ENCODE results near the gene ARHGEF7. TPM values are rescaled to one million over a fixed set of nuclear protein-coding genes. Genes with fewer than 3 reads are reported as not detected.

The ARHGEF7 gene
- total RNA-seq, 1 donor from 2014 or later: 73.7 TPM

DNA sequence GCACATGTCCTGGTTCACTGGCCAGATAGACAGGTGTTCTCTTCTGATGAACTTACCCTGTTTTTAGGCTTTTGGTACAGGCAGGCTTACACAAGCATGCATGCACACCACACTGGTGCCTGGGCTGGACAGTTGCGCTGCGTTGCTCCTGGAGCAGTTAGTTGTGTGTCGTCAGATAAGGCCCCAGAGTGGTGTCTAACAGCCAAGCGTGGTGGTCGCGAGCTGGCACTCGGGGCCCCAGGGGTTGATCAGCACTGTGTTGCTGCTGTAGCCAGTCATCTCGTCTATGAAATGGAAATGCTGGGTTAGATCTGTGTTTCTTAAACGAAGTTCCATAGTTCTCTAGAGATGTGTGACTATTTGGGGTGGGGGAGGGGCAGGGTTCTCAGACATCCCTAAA, 180.8 kb downstream of the ARHGEF7 start:
- peaks cover 2% of the 10 kb centered on the region for H3K79me2 ChIP-seq (ENCODE audit: insufficient read depth, low read length)
- H3K27ac ChIP-seq (ENCODE audit: low read depth, low read length): no peak overlapping the region
- TF ChIP-seq, protein P1, sequence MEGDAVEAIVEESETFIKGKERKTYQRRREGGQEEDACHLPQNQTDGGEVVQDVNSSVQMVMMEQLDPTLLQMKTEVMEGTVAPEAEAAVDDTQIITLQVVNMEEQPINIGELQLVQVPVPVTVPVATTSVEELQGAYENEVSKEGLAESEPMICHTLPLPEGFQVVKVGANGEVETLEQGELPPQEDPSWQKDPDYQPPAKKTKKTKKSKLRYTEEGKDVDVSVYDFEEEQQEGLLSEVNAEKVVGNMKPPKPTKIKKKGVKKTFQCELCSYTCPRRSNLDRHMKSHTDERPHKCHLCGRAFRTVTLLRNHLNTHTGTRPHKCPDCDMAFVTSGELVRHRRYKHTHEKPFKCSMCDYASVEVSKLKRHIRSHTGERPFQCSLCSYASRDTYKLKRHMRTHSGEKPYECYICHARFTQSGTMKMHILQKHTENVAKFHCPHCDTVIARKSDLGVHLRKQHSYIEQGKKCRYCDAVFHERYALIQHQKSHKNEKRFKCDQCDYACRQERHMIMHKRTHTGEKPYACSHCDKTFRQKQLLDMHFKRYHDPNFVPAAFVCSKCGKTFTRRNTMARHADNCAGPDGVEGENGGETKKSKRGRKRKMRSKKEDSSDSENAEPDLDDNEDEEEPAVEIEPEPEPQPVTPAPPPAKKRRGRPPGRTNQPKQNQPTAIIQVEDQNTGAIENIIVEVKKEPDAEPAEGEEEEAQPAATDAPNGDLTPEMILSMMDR (IDR thresholded peaks at IDR 0.05; ENCODE audit: insufficient read depth, low read depth, low read length): no peak
- TF ChIP-seq EZH2 (IDR thresholded peaks at IDR 0.05; ENCODE audit: insufficient read depth, low read length): no peak
- Mint-ChIP-seq H3K36me3 (ENCODE audit: low read depth, unreplicated experiment) (peaks cover 9% of the 10 kb centered on the region), H3K27ac (ENCODE audit: unreplicated experiment) (no peak overlapping the region), H3K9me3 (ENCODE audit: unreplicated experiment) (no peaks in the 10 kb centered on the region), H3K27me3 (ENCODE audit: low read depth, unreplicated experiment) (no peaks in the 10 kb centered on the region), H3K4me3 (ENCODE audit: unreplicated experiment) (no peak overlapping the region), H3K4me1 (ENCODE audit: low read depth, unreplicated experiment) (no peaks in the 10 kb centered on the region)
- H3K4me2 ChIP-seq (ENCODE audit: low read length): no peak overlapping the region
- H3K9ac ChIP-seq (ENCODE audit: low read length): no peak overlapping the region
- no peak overlapping the region for H2AFZ ChIP-seq (ENCODE audit: low read depth, low read length)
- no peaks in the 10 kb centered on the region for H3K27me3 ChIP-seq (ENCODE audit: insufficient read depth, low read length)
- FAIRE-seq (no peak), DNase-seq (ENCODE audit: low read depth) (no peak)
- H4K20me1 ChIP-seq (ENCODE audit: insufficient read depth, low read length): peaks cover 9% of the 10 kb centered on the region
- no peak overlapping the region for H3K4me3 ChIP-seq (ENCODE audit: insufficient read depth, low read depth, low read length)
- no peaks in the 10 kb centered on the region for H3K4me1 ChIP-seq (ENCODE audit: insufficient read depth, low read length)
- H3K9me3 ChIP-seq (ENCODE audit: insufficient read depth, low read depth, low read length): no peaks in the 10 kb centered on the region
- H3K36me3 ChIP-seq (ENCODE audit: insufficient read depth, low read length): peaks cover 28% of the 10 kb centered on the region

- Mint-ChIP-seq H3K27me3 (ENCODE audit: low read depth, unreplicated experiment) (no peaks in the 10 kb centered on the region), H3K36me3 (ENCODE audit: low read depth, unreplicated experiment) (peaks cover 9% of the 10 kb centered on the region), H3K4me3 (ENCODE audit: unreplicated experiment) (no peak overlapping the region), H3K4me1 (ENCODE audit: low read depth, unreplicated experiment) (no peaks in the 10 kb centered on the region), H3K27ac (ENCODE audit: unreplicated experiment) (no peak overlapping the region), H3K9me3 (ENCODE audit: unreplicated experiment) (no peaks in the 10 kb centered on the region)
- no peaks in the 10 kb centered on the region for H3K4me1 ChIP-seq (ENCODE audit: insufficient read depth, low read length)
- H3K27ac ChIP-seq (ENCODE audit: low read depth, low read length): no peak overlapping the region
- no peak overlapping the region for H3K9ac ChIP-seq (ENCODE audit: low read length)
- H3K4me2 ChIP-seq (ENCODE audit: low read length): no peak overlapping the region
- TF ChIP-seq EZH2 (IDR thresholded peaks at IDR 0.05; ENCODE audit: insufficient read depth, low read length): no peak
- TF ChIP-seq, protein P1 (IDR thresholded peaks at IDR 0.05; ENCODE audit: insufficient read depth, low read depth, low read length): no peak
- no peaks in the 10 kb centered on the region for H3K9me3 ChIP-seq (ENCODE audit: insufficient read depth, low read depth, low read length)
- no peak for FAIRE-seq
- H2AFZ ChIP-seq (ENCODE audit: low read depth, low read length): no peak overlapping the region
- H4K20me1 ChIP-seq (ENCODE audit: insufficient read depth, low read length): peaks cover 9% of the 10 kb centered on the region
- no peaks in the 10 kb centered on the region for H3K27me3 ChIP-seq (ENCODE audit: insufficient read depth, low read length)
- no peak overlapping the region for H3K4me3 ChIP-seq (ENCODE audit: insufficient read depth, low read depth, low read length)
- peaks cover 32% of the 10 kb centered on the region for H3K36me3 ChIP-seq (ENCODE audit: insufficient read depth, low read length)
- DNase-seq (ENCODE audit: low read depth): no peak
- peaks cover 2% of the 10 kb centered on the region for H3K79me2 ChIP-seq (ENCODE audit: insufficient read depth, low read length)
These were observed 181.3 kb downstream of the ARHGEF7 start for GRCh38 chr13:111296417-111296816.

GRCh38 chr13:111298214-111298975, 183.3 kb downstream of the ARHGEF7 start:
- no peak for TF ChIP-seq EZH2 (IDR thresholded peaks at IDR 0.05; ENCODE audit: insufficient read depth, low read length)
- Histone ChIP-seq H3K79me2 (ENCODE audit: insufficient read depth, low read length) (peaks cover 2% of the 10 kb centered on the region), H2AFZ (ENCODE audit: low read depth, low read length) (no peak overlapping the region), H3K9ac (ENCODE audit: low read length) (no peak overlapping the region), H3K9me3 (ENCODE audit: insufficient read depth, low read depth, low read length) (no peaks in the 10 kb centered on the region), H3K36me3 (ENCODE audit: insufficient read depth, low read length) (peaks cover 33% of the 10 kb centered on the region), H3K27ac (ENCODE audit: low read depth, low read length) (no peak overlapping the region), H4K20me1 (ENCODE audit: insufficient read depth, low read length) (peaks cover 6% of the 10 kb centered on the region), H3K4me1 (ENCODE audit: insufficient read depth, low read length) (no peaks in the 10 kb centered on the region), H3K4me3 (ENCODE audit: insufficient read depth, low read depth, low read length) (no peak overlapping the region), H3K4me2 (ENCODE audit: low read length) (no peak overlapping the region), H3K27me3 (ENCODE audit: insufficient read depth, low read length) (no peaks in the 10 kb centered on the region)
- Mint-ChIP-seq H3K4me3 (ENCODE audit: unreplicated experiment) (no peak overlapping the region), H3K27ac (ENCODE audit: unreplicated experiment) (no peak overlapping the region), H3K4me1 (ENCODE audit: low read depth, unreplicated experiment) (no peaks in the 10 kb centered on the region), H3K36me3 (ENCODE audit: low read depth, unreplicated experiment) (peaks cover 6% of the 10 kb centered on the region), H3K27me3 (ENCODE audit: low read depth, unreplicated experiment) (no peaks in the 10 kb centered on the region), H3K9me3 (ENCODE audit: unreplicated experiment) (no peaks in the 10 kb centered on the region)
- DNase-seq (ENCODE audit: low read depth) (no peak), FAIRE-seq (no peak)
